Upper lobe of left lung (tissue), 6 donors: ENCODE results near the gene HAVCR1. TPM values are rescaled to one million over a fixed set of nuclear protein-coding genes. Genes with fewer than 3 reads are reported as not detected.
"Not testable (repeated sequence)": the region's sequence is repeated elsewhere in the genome, so short reads cannot be mapped to it uniquely, and the experiment has no call there.

ENCODE experiments used
- ATAC-seq, 2 donors: fragments of 200-7000 bp; cut with Tn5 transposase; one replicate each; pipeline ENCODE4 v1.9.1; 2022; ENCODE audit warnings: mild to moderate bottlenecking in 2 of 2, moderate library complexity in 2 of 2; ENCODE audit not compliant: low FRiP score in 2 of 2
- DNase-seq, 2 donors: peaks; one replicate each; pipeline ENCODE4 v3.0.0-alpha.2; 2019 to 2020
- H3K27ac ChIP-seq, 4 donors: fragments of 200-600 bp; sonication (generic); one replicate each; pipeline ENCODE4 v1.5.1; 2016 to 2019
- H3K27me3 ChIP-seq, 4 donors: fragments of 200-600 bp; sonication (generic); one replicate each; pipeline ENCODE4 v1.5.1; 2017 to 2019
- H3K36me3 ChIP-seq, 4 donors: fragments of 200-600 bp; sonication (generic); one replicate each; pipeline ENCODE4 v1.5.1; 2016 to 2019
- H3K4me1 ChIP-seq, 4 donors: fragments of 200-600 bp; sonication (generic); one replicate each; pipeline ENCODE4 v1.5.1; 2018 to 2019
- H3K4me3 ChIP-seq, 4 donors: fragments of 200-600 bp; sonication (generic); one replicate each; pipeline ENCODE4 v1.5.1; 2017 to 2019; ENCODE audit warnings: mild to moderate bottlenecking in 2 of 4, moderate library complexity in 1 of 4
- H3K9me3 ChIP-seq, 4 donors: fragments of 200-600 bp; sonication (generic); one replicate each; pipeline ENCODE4 v1.5.1; 2018 to 2019
- EP300 ChIP-seq, 4 donors: sonication (generic); formaldehyde crosslinking; IDR thresholded peaks; one replicate each; pipeline ENCODE4 v1.5.1; 2017; ENCODE audit warnings: antibody characterized with exemption in 4 of 4, control low read depth in 2 of 4
- POLR2A ChIP-seq, 4 donors: fragments of 450-650 bp; IDR thresholded peaks; one replicate each; pipeline ENCODE4 v1.5.1; 2016 to 2017; ENCODE audit warnings: antibody characterized with exemption in 4 of 4, mild to moderate bottlenecking in 2 of 4
- POLR2AphosphoS5 ChIP-seq, 2 donors: sonication (generic); formaldehyde crosslinking; IDR thresholded peaks; one replicate each; pipeline ENCODE4 v1.5.1; 2017; ENCODE audit warnings: antibody characterized with exemption in 2 of 2
- WGBS, 2 donors: methylation state at CpG; one replicate each; pipeline ENCODE4 v1.1.5; 2017 to 2018; 5-methylcytosine and 5-hydroxymethylcytosine counted together
- total RNA-seq, 6 donors: library from RNA; depleted of rRNA in 4 of 6; stranded (reverse); fragments of >200 nt in 4 of 6; gene quantifications; one replicate each; pipeline versions ENCODE4 v1.1.0 to v1.2.1, GENCODE V29; 2016 to 2021
- TF ChIP-seq, protein P1 (sequence below), 6 experiments: fragments of 450-650 bp in 4 of 6; fragments of 200-600 bp in 2 of 6; sonication (generic) in 2 of 6; IDR thresholded peaks; one replicate each; pipeline ENCODE4 v1.5.1; 2016 to 2019; ENCODE audit warnings: antibody characterized with exemption in 6 of 6
- donor health status: DM: no; HTN: no; CAD: no; lungs with moderate emphysema.
- donor health status: DM: no; HTN: yes; CAD: no; lungs with severe emphysema.

The HAVCR1 gene
- total RNA-seq, 6 donors from 2014 or later: 0.34 to 4.2 (median 0.62) TPM; not detected in 2

DNA sequence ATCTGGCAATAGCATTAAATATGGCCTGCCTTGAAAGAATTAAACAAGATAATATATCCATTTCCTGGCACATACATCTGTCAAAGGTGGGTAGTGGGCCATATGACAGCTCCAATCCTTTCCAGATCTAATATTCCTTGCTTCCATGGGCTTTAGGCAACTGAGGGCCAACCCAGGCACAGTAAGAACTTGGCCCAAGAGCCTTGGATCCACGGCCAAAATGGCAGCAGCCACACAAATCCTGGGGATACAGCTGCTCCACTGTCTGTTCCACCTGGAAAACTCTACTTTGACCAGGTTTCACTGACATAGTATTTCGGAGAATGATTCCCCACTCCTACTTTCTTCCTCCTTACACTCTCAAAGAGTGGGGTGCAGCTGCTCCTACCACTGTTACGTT, 13.3 kb downstream of the HAVCR1 start:
- Histone ChIP-seq H3K27ac (no peak overlapping the region), H3K27me3 (no peaks in the 10 kb centered on the region), H3K4me1 (no peaks in the 10 kb centered on the region), H3K9me3 (no peaks in the 10 kb centered on the region), H3K4me3 (no peak overlapping the region), H3K36me3 (no peaks in the 10 kb centered on the region)
- DNase-seq (no peak), ATAC-seq (no peak)
- 42 to 59% methylated on average over 2 to 3 of the region's 3 CpGs for WGBS, 2 donors
- TF ChIP-seq EP300 (IDR thresholded peaks at IDR 0.05) (no peak), POLR2A (IDR thresholded peaks at IDR 0.05) (no peak), POLR2AphosphoS5 (IDR thresholded peaks at IDR 0.05) (no peak)
- TF ChIP-seq, protein P1, sequence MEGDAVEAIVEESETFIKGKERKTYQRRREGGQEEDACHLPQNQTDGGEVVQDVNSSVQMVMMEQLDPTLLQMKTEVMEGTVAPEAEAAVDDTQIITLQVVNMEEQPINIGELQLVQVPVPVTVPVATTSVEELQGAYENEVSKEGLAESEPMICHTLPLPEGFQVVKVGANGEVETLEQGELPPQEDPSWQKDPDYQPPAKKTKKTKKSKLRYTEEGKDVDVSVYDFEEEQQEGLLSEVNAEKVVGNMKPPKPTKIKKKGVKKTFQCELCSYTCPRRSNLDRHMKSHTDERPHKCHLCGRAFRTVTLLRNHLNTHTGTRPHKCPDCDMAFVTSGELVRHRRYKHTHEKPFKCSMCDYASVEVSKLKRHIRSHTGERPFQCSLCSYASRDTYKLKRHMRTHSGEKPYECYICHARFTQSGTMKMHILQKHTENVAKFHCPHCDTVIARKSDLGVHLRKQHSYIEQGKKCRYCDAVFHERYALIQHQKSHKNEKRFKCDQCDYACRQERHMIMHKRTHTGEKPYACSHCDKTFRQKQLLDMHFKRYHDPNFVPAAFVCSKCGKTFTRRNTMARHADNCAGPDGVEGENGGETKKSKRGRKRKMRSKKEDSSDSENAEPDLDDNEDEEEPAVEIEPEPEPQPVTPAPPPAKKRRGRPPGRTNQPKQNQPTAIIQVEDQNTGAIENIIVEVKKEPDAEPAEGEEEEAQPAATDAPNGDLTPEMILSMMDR (IDR thresholded peaks at IDR 0.05): no peak

DNA sequence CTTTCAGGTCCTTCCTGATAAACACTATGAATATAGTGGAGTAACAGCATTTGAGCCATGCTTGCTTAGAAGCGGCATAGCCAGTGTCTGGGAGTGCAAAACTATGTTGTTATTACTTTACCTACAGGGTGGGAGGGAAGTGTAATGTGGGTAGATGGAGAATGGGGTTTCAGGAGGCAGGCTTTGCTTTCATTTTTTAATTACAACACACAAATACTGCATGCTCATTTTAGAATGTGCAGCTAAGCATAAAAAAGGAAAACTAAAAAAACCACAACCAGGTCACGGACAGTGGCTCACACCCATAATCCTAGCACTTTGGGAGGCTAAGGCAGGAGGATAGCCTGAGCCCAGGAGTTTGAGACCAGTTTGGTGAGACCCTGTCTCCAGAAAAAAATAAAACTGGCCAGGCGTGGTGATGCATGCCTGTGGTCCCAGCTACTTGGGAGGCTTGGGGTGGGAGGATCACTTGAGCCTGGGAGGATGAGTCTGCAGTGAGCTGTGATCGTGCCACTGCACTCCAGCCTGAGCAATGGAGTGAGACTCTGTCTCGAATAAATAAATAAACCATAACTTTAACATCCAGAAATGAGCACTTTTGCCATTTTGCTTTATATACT, 20.2 kb downstream of the HAVCR1 start:
- TF ChIP-seq POLR2AphosphoS5 (IDR thresholded peaks at IDR 0.05) (no peak), EP300 (IDR thresholded peaks at IDR 0.05) (no peak), POLR2A (IDR thresholded peaks at IDR 0.05) (no peak)
- TF ChIP-seq, protein P1 (IDR thresholded peaks at IDR 0.05): no peak
- ATAC-seq: no peak

DNA sequence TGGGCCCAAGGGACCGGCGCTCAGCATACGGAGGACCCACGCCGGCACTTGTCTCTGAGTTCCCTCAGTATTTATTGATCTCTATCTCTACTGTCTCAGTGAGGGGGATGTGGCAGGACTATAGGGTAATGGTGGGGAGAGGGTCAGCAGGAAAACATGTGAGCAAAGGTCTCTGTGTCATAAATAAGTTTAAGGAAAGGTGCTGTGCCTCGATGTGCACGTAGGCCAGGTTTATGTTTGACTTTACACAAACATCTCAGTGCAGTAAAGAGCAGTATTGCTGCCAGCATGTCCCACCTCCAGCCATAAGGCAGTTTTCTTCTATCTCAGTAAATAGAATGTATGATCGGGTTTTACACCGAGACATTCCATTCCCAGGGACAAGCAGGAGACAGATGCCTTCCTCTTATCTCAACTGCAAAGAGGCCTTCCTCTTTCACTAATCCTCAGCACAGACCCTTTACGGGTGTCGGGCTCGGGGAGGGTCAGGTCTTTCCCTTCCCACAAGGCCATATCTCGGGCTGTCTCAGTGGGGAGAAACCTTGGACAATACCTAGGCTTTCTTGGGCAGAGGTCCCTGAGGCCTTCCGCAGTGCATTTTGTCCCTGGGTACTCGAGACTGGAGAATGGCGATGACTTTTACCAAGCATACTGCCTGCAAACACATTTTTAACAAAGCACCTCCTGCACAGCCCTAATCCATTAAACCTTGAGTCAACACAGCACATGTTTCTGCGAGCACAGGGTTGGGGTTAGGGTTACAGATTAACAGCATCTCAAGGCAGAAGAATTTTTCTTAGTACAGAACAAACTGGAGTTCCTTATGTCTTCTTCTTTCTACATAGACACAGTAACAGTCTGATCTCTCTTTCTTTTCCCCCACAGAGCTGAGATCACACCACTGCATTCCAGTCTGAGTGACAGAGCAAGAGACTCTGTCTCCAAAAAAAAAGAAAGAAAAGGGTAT, 24.5 kb downstream of the HAVCR1 start:
- DNase-seq: not testable (repeated sequence)
- WGBS, 2 donors: 46 to 55% methylated on average over 17 of the region's 17 CpGs

More for the DNA sequence above, 20.2 kb downstream of the HAVCR1 start:
- Histone ChIP-seq H3K4me1 (no peaks in the 10 kb centered on the region), H3K36me3 (no peaks in the 10 kb centered on the region), H3K27ac (no peak overlapping the region), H3K4me3 (no peak overlapping the region), H3K9me3 (no peaks in the 10 kb centered on the region), H3K27me3 (no peaks in the 10 kb centered on the region)
- no peak for DNase-seq
- WGBS, 2 donors: 78 to 87% methylated on average over 5 of the region's 5 CpGs

DNA sequence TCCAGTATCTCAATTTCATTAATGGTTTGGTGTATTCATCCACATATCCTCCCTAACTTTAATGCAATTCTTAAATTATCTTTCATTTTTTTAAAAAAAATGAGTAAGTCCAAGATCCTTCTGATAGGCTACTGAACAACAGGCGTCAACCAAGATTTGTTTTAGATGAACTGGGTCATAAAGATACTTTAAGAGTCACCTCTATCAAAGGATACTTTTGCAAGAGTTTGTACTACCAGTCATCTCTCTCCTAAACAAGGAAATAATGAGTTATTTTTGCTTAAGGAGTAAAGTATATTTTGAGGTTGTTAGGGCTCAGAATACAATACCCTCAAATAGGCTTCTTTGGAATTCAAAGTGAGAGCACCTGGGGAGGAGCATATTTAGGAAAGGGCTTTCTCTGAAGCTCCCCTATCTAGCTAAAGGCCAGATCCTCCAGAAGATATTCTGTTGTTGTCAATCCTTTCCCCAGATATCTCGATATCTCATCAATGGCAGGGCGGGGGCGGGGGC, 25.8 kb downstream of the HAVCR1 start:
- no peaks in the 10 kb centered on the region for H3K4me1 ChIP-seq

More for the DNA sequence above, 24.5 kb downstream of the HAVCR1 start:
- not testable (repeated sequence) for H3K4me1 ChIP-seq, H3K9me3 ChIP-seq, ATAC-seq, H3K4me3 ChIP-seq, H3K36me3 ChIP-seq, H3K27me3 ChIP-seq, H3K27ac ChIP-seq

DNA sequence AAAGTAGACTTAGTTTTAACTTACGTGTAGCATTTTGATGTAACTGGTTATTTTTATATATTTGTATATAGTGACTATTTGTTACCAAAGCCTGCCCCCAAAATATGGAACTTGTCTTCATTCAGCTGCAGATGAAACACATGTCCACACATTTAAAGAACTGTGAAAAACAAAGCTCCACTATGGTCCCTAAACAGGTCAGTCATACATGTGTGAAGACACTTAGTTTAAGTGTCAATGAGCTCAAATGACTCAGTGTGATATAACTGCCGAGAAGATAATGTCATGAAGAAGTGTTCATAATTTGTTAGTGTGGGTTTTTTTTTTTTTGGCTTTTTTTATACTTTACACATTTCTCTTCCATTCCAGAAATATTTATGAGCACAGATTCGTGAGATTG, 28.2 kb downstream of the HAVCR1 start:
- Histone ChIP-seq H3K27ac (no peak overlapping the region), H3K27me3 (no peaks in the 10 kb centered on the region), H3K36me3 (no peaks in the 10 kb centered on the region), H3K9me3 (no peaks in the 10 kb centered on the region), H3K4me1 (no peaks in the 10 kb centered on the region), H3K4me3 (no peak overlapping the region)
- WGBS, 2 donors: 54 to 62% methylated on average over 3 of the region's 3 CpGs
- no peak for ATAC-seq
- TF ChIP-seq POLR2AphosphoS5 (IDR thresholded peaks at IDR 0.05): no peak
- TF ChIP-seq, protein P1 (IDR thresholded peaks at IDR 0.05): no peak
- no peak for TF ChIP-seq EP300 (IDR thresholded peaks at IDR 0.05)
- TF ChIP-seq POLR2A (IDR thresholded peaks at IDR 0.05): no peak
- no peak for DNase-seq

More for the DNA sequence above, 25.8 kb downstream of the HAVCR1 start:
- DNase-seq (no peak), ATAC-seq (no peak)
- Histone ChIP-seq H3K27ac (no peak overlapping the region), H3K36me3 (no peaks in the 10 kb centered on the region), H3K4me3 (no peak overlapping the region), H3K9me3 (no peaks in the 10 kb centered on the region), H3K27me3 (no peaks in the 10 kb centered on the region)
- TF ChIP-seq POLR2A (IDR thresholded peaks at IDR 0.05) (no peak), POLR2AphosphoS5 (IDR thresholded peaks at IDR 0.05) (no peak), EP300 (IDR thresholded peaks at IDR 0.05) (no peak)
- TF ChIP-seq, protein P1 (IDR thresholded peaks at IDR 0.05): no peak
- WGBS, 2 donors: 84 to 91% methylated on average over 4 of the region's 4 CpGs
